IMR-90 (cell line): ENCODE measurements around the gene ACP1. TPM values are rescaled to one million over a fixed set of nuclear protein-coding genes. Genes with fewer than 3 reads are reported as not detected.

ENCODE experiments used
- ATAC-seq: fragments of 200-7000 bp; cut with Tn5 transposase; 2 replicates; pipeline ENCODE4 v1.9.1; 2020; ENCODE audit warnings: low read depth, mild to moderate bottlenecking, moderate library complexity
- BruUV-seq: library from RNA; stranded (reverse); fragments of 400-500 nt; replicated peaks from 2 replicates; lab custom pipeline; 2021; lab: Mats Ljungman, UMichigan
- CTCF ChIA-PET: fragments of 300-600 bp; formaldehyde crosslinking; extraction: SDS; loops from one replicate; lab custom pipeline; 2021; ENCODE audit warnings: antibody characterized with exemption; lab: Yijun Ruan, JAX
- POLR2A ChIA-PET: fragments of 300-600 bp; sonication (Branson Sonifier 250); formaldehyde crosslinking; loops from one replicate; lab custom pipeline; 2022; ENCODE audit warnings: antibody characterized with exemption; ENCODE audit not compliant: unreplicated experiment; lab: Charles Lee
- DNase-seq: peaks from one replicate; pipeline ENCODE4 v3.0.0; 2013
- H2AFZ ChIP-seq: replicated peaks from 2 replicates; pipeline ENCODE3; 2013; ENCODE audit warnings: low read length, mild to moderate bottlenecking; ENCODE audit not compliant: poor library complexity
- H2AK5ac ChIP-seq: 2 replicates; pipeline ENCODE4 v1.6.1; 2013; ENCODE audit warnings: low read depth, low read length, inconsistent platforms
- H2AK9ac ChIP-seq: replicated peaks from 2 replicates; pipeline ENCODE3; 2013; ENCODE audit warnings: mild to moderate bottlenecking, low read depth, low read length, moderate library complexity; ENCODE audit not compliant: poor library complexity
- H2BK120ac ChIP-seq: 2 replicates; pipeline ENCODE4 v1.6.1; 2013; ENCODE audit warnings: low read depth, low read length, inconsistent platforms
- H2BK15ac ChIP-seq: 3 replicates; pipeline ENCODE4 v1.6.1; 2013; ENCODE audit warnings: low read depth, low read length, inconsistent platforms
- H2BK20ac ChIP-seq: 2 replicates; pipeline ENCODE4 v1.6.1; 2013; ENCODE audit warnings: low read depth, mild to moderate bottlenecking, inconsistent platforms, low read length, moderate library complexity
- H2BK5ac ChIP-seq: 2 replicates; pipeline ENCODE4 v1.6.1; 2013; ENCODE audit warnings: mild to moderate bottlenecking, low read depth, low read length, inconsistent platforms; ENCODE audit not compliant: poor library complexity, severe bottlenecking
- H3K14ac ChIP-seq: replicated peaks from 2 replicates; pipeline ENCODE4 v1.6.1; 2013; ENCODE audit warnings: low read depth, low read length, inconsistent platforms
- H3K18ac ChIP-seq: 2 replicates; pipeline ENCODE4 v1.6.1; 2013; ENCODE audit warnings: low read depth, low read length, control low read depth
- H3K23ac ChIP-seq: 2 replicates; pipeline ENCODE4 v1.6.1; 2013; ENCODE audit warnings: low read depth, low read length, inconsistent platforms
- H3K27ac ChIP-seq: 2 replicates; pipeline ENCODE4 v1.5.1; 2013; ENCODE audit warnings: mild to moderate bottlenecking, control low read depth, low read length; ENCODE audit not compliant: insufficient read depth
- H3K27me3 ChIP-seq: 2 replicates; pipeline ENCODE4 v1.6.1; 2013; ENCODE audit warnings: low read length; ENCODE audit not compliant: control insufficient read depth, insufficient read depth
- H3K36me3 ChIP-seq: 2 replicates; pipeline ENCODE4 v1.6.1; 2013; ENCODE audit warnings: low read length, mixed read lengths; ENCODE audit not compliant: control insufficient read depth, insufficient read depth
- H3K4ac ChIP-seq: 2 replicates; pipeline ENCODE4 v1.6.1; 2013; ENCODE audit warnings: low read depth, low read length, inconsistent platforms
- H3K4me1 ChIP-seq: 2 replicates; pipeline ENCODE4 v1.6.1; 2013; ENCODE audit warnings: low read length, mixed read lengths; ENCODE audit not compliant: control insufficient read depth, insufficient read depth
- H3K4me2 ChIP-seq: 2 replicates; pipeline ENCODE4 v1.6.1; 2013; ENCODE audit warnings: low read depth, mild to moderate bottlenecking, control low read depth, low read length, moderate library complexity
- H3K4me3 ChIP-seq: 2 replicates; pipeline ENCODE4 v1.5.1; 2013; ENCODE audit warnings: low read depth, mild to moderate bottlenecking, control low read depth, low read length, moderate library complexity; ENCODE audit not compliant: insufficient read depth
- H3K56ac ChIP-seq: 2 replicates; pipeline ENCODE4 v1.6.1; 2013; ENCODE audit warnings: low read length, inconsistent platforms; ENCODE audit not compliant: insufficient read depth; ENCODE audit errors: extremely low read depth
- H3K79me1 ChIP-seq, 2 experiments: 2 replicates each; pipeline ENCODE4 v1.6.1; 2013; ENCODE audit warnings: low read length in 2 of 2, inconsistent platforms in 1 of 2, low read depth in 1 of 2
- H3K9ac ChIP-seq: 2 replicates; pipeline ENCODE4 v1.6.1; 2013; ENCODE audit warnings: low read depth, low read length, control low read depth
- H3K9me1 ChIP-seq: 2 replicates; pipeline ENCODE4 v1.6.1; 2013; ENCODE audit warnings: low read length, inconsistent platforms; ENCODE audit not compliant: insufficient read depth
- H3K9me3 ChIP-seq: 2 replicates; pipeline ENCODE4 v1.6.1; 2013; ENCODE audit warnings: low read length; ENCODE audit not compliant: control insufficient read depth, insufficient read depth
- H4K20me1 ChIP-seq: 2 replicates; pipeline ENCODE4 v1.6.1; 2013; ENCODE audit warnings: low read length, inconsistent platforms; ENCODE audit not compliant: insufficient read depth
- H4K5ac ChIP-seq: 2 replicates; pipeline ENCODE4 v1.6.1; 2013; ENCODE audit warnings: mild to moderate bottlenecking, low read depth, low read length, control low read depth
- H4K8ac ChIP-seq, 2 experiments: 2 replicates each; pipeline ENCODE4 v1.6.1; 2013; ENCODE audit warnings: low read depth in 2 of 2, low read length in 2 of 2, control low read depth in 1 of 2, inconsistent platforms in 1 of 2
- H4K91ac ChIP-seq: 2 replicates; pipeline ENCODE4 v1.6.1; 2013; ENCODE audit warnings: low read depth, low read length, inconsistent platforms; ENCODE audit not compliant: insufficient read depth
- BHLHE40 ChIP-seq: fragments of 150-350 bp; IDR thresholded peaks from 2 replicates; pipeline ENCODE4 v1.6.1; 2016; ENCODE audit warnings: mild to moderate bottlenecking, low read depth, low read length
- CEBPB ChIP-seq: IDR thresholded peaks from 2 replicates; pipeline ENCODE4 v1.6.1; 2012; ENCODE audit warnings: low read depth, low read length, improper control_type of control experiment
- FOS ChIP-seq: fragments of 150-350 bp; IDR thresholded peaks from 2 replicates; pipeline ENCODE4 v1.6.1; 2016; ENCODE audit warnings: low read depth, low read length
- MAFK ChIP-seq: IDR thresholded peaks from 2 replicates; pipeline ENCODE4 v1.6.1; 2012; ENCODE audit warnings: low read depth, low read length, improper control_type of control experiment
- MAZ ChIP-seq: IDR thresholded peaks from 2 replicates; pipeline ENCODE4 v1.6.1; 2012; ENCODE audit warnings: low read depth, mild to moderate bottlenecking, low read length, improper control_type of control experiment, moderate library complexity, borderline replicate concordance
- MXI1 ChIP-seq: IDR thresholded peaks from 2 replicates; pipeline ENCODE4 v1.6.1; 2012; ENCODE audit warnings: low read depth, mild to moderate bottlenecking, low read length, moderate library complexity, borderline replicate concordance
- NFE2L2 ChIP-seq: fragments of 150-350 bp; IDR thresholded peaks from 2 replicates; pipeline ENCODE4 v1.6.1; 2016; ENCODE audit warnings: low read depth, mild to moderate bottlenecking, low read length
- POLR2A ChIP-seq: IDR thresholded peaks from 2 replicates; pipeline ENCODE4 v1.6.1; 2012; ENCODE audit warnings: mild to moderate bottlenecking, low read depth, low read length
- RAD21 ChIP-seq: IDR thresholded peaks from 2 replicates; pipeline ENCODE4 v1.6.1; 2012; ENCODE audit warnings: low read length, improper control_type of control experiment
- RCOR1 ChIP-seq: IDR thresholded peaks from 2 replicates; pipeline ENCODE4 v1.6.1; 2012; ENCODE audit warnings: mild to moderate bottlenecking, low read length, improper control_type of control experiment; ENCODE audit not compliant: insufficient replicate concordance
- RFX5 ChIP-seq: IDR thresholded peaks from 2 replicates; pipeline ENCODE4 v1.8.0; 2012; ENCODE audit warnings: low read depth, mild to moderate bottlenecking, low read length, moderate library complexity
- WGBS, 2 experiments: methylation state at CpG; one replicate each; pipeline versions ENCODE4 v1.1.5 to v1.1.7; 2013; ENCODE audit warnings: missing lambda C conversion rate in 2 of 2; ENCODE audit not compliant: insufficient read length in 1 of 2; ENCODE audit errors: extremely low coverage in 2 of 2; 5-methylcytosine and 5-hydroxymethylcytosine counted together
- dilution Hi-C: fragments of 300-500 bp; cut with HindIII; formaldehyde crosslinking; loops from one replicate; pipeline ENCODE4 v1.14.3; 2018; ENCODE audit warnings: low sequenced_read_pairs; ENCODE audit not compliant: unreplicated experiment
- in situ Hi-C: fragments of 300-500 bp; cut with MboI; formaldehyde crosslinking; loops from 3 replicates; pipeline ENCODE4 v1.14.3; 2019; ENCODE audit warnings: low sequenced_read_pairs, inconsistent platforms, mixed read lengths
- intact Hi-C: fragments of 100-400 bp; cut with micrococcal nuclease; formaldehyde crosslinking; loops from 2 replicates; pipeline ENCODE4 v1.10.0; 2022
- polyA plus RNA-seq, 3 experiments: library from polyadenylated mRNA; depleted of rRNA; stranded (reverse); fragments of >200 nt; gene quantifications; 2 replicates each; pipeline ENCODE4 v1.2.3, GENCODE V29; 2012; ENCODE audit warnings: low replicate concordance in 1 of 3
- total RNA-seq: library from RNA; depleted of rRNA; stranded (reverse); fragments of >200 nt; gene quantifications from 2 replicates; pipeline ENCODE4 v1.2.3, GENCODE V29; 2012
- TF ChIP-seq, protein P1 (sequence below): conservative IDR thresholded peaks from 2 replicates; pipeline ENCODE4 v1.5.1; 2012; ENCODE audit warnings: mild to moderate bottlenecking, low read depth, low read length, improper control_type of control experiment
- TF ChIP-seq, protein P2 (sequence below): fragments of 150-350 bp; IDR thresholded peaks from 2 replicates; pipeline ENCODE4 v1.6.1; 2017; ENCODE audit warnings: mild to moderate bottlenecking, antibody characterized with exemption, low read length, low read depth

ACP1 gene
- total and polyA plus RNA-seq, 2 of the 4 experiments (the other 2 are of a cell fraction), result 85.7 to 104 TPM

- Histone ChIP-seq H3K9me3 (peaks cover 26% of the 10 kb centered on the region), H3K14ac (no peak overlapping the region), H4K5ac (no peak overlapping the region), H2BK120ac (no peak overlapping the region), H2AK9ac (no peak overlapping the region), H3K9me1 (no peaks in the 10 kb centered on the region), H2BK15ac (no peak overlapping the region), H4K8ac (no peak overlapping the region), H2AK5ac (no peak overlapping the region), H2BK20ac (no peak overlapping the region), H3K27me3 (no peaks in the 10 kb centered on the region), H3K4me2 (no peak overlapping the region), H3K4me3 (no peak overlapping the region), H3K56ac (no peak overlapping the region), H3K79me1 (no peaks in the 10 kb centered on the region), H3K4me1 (no peaks in the 10 kb centered on the region), H3K18ac (no peak overlapping the region), H2BK5ac (no peak overlapping the region), H3K23ac (no peak overlapping the region), H2AFZ (no peak overlapping the region), H4K91ac (no peak overlapping the region), H3K36me3 (no peaks in the 10 kb centered on the region), H3K27ac (no peak overlapping the region), H4K20me1 (no peaks in the 10 kb centered on the region), H3K4ac (no peak overlapping the region), H3K9ac (no peak overlapping the region)
- in situ Hi-C loops (no loop called here), dilution Hi-C loops (no loop called here), intact Hi-C loops (no loop called here)
- POLR2A ChIA-PET, result no interaction called here
- no TSS peak for BruUV-seq
- 64% methylated on average over 4 of the region's 14 CpGs; no CpG with 5 or more reads in 1 of the 2 experiments for WGBS, 2 experiments
- TF ChIP-seq MXI1 (no peak), RCOR1 (no peak), BHLHE40 (no peak), MAZ (no peak), FOS (no peak), NFE2L2 (no peak), RFX5 (no peak), POLR2A (no peak), RAD21 (no peak), CEBPB (no peak), MAFK (no peak)
- TF ChIP-seq, protein P1, sequence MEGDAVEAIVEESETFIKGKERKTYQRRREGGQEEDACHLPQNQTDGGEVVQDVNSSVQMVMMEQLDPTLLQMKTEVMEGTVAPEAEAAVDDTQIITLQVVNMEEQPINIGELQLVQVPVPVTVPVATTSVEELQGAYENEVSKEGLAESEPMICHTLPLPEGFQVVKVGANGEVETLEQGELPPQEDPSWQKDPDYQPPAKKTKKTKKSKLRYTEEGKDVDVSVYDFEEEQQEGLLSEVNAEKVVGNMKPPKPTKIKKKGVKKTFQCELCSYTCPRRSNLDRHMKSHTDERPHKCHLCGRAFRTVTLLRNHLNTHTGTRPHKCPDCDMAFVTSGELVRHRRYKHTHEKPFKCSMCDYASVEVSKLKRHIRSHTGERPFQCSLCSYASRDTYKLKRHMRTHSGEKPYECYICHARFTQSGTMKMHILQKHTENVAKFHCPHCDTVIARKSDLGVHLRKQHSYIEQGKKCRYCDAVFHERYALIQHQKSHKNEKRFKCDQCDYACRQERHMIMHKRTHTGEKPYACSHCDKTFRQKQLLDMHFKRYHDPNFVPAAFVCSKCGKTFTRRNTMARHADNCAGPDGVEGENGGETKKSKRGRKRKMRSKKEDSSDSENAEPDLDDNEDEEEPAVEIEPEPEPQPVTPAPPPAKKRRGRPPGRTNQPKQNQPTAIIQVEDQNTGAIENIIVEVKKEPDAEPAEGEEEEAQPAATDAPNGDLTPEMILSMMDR, result no peak
- TF ChIP-seq, protein P2, sequence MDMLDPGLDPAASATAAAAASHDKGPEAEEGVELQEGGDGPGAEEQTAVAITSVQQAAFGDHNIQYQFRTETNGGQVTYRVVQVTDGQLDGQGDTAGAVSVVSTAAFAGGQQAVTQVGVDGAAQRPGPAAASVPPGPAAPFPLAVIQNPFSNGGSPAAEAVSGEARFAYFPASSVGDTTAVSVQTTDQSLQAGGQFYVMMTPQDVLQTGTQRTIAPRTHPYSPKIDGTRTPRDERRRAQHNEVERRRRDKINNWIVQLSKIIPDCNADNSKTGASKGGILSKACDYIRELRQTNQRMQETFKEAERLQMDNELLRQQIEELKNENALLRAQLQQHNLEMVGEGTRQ, result no peak
- DNase-seq, result no peak
- no peak for ATAC-seq
- CTCF ChIA-PET, result no interaction called here
These were observed 49.2 kb downstream of the ACP1 start for GRCh38 chr2:313991-314390.
